Stimulated activated CD4-positive, alpha-beta T cell treated with anti-CD3 and anti-CD28 coated beads, Interleukin-1b, Interleukin-23, amount 100 ng/mL, for 24 hours (primary cell): ENCODE measurements around the gene POLR2J.
"Not testable (repeated sequence)": the region's sequence is repeated elsewhere in the genome, so short reads cannot be mapped to it uniquely, and the experiment has no call there.

ENCODE experiments used
- DNase-seq, 4 experiments: peaks; one replicate each; pipeline ENCODE4 v3.0.0-alpha.2; 2020; ENCODE audit warnings: low read depth in 4 of 4, low spot score in 1 of 4

POLR2J gene

GRCh38 chr7:102478314-102479208 lies at the start of gene POLR2J:
POLR2J (minus strand) TSS chr7:102478922; CDS start chr7:102478860, 62 bp downstream.
- DNase-seq: peak; percentile 50 to 96 (median 75)

- not testable (repeated sequence) for DNase-seq
Measured at GRCh38 chr7:102527822-102528793, 49.4 kb upstream of the POLR2J start.

DNA sequence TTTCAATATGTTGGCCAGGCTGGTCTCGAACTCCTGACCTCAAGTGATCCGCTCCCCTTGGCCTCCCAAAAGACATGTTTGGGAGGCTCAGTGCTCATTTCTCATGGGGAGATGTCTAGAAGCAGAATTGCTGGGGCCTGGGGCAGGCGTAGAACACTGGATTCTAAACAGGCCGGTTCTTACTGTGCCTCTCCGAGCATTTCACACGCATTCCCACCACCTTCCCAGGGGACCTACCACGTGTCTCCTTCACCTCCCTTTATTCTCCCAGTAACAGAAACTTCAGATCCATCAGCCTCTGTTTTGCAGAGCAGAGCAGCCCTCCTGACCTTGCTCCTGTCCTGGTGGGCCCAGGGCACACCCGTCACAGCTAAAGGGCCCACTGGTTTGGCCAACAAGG lies 48.5 kb upstream of the POLR2J start:
- not testable (repeated sequence) for DNase-seq

DNA sequence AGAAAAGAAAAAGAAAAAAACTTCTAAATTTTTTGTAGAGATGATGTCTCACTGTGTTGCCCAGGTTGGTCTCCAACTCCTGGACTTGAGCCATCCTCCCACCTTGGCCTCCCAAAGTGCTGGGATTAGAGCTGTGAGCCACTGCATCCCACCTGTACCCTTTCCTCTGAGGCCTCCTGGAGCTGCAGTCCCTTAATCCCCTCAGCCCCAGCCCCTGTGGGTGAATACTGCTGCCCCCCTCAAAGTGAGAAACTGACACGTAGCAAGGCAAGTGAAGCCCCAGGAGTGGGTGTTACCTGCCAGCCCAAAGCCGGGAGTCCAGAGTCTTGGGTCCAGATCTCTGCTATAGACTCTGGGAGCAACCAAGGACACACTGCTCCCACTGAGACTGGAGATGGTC lies 46.1 kb upstream of the POLR2J start:
- not testable (repeated sequence) for DNase-seq

DNA sequence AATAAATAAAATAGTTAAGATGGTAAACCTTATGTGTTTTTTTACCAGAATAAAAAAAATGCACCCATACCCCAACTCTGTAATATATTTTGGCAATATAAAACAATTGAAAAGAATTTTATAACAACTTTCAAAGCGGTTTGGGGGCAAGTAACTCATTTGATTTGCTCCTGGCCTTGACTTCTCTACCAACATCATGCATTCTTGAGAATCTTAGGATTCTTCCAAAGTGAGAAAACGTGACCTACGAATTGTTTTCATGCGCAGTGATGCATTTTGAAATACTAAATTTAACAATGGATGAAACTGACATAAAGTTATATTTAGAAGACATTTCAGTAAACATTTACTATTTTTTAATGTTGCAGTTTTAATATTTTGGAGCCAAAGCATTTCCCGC lies 42.1 kb upstream of the POLR2J start:
- not testable (repeated sequence) for DNase-seq

- DNase-seq: not testable (repeated sequence)
Measured at GRCh38 chr7:102517550-102518147, 38.9 kb upstream of the POLR2J start, which contains the start of gene RASA4B. RASA4B (minus strand) TSS chr7:102517777; CDS start chr7:102517710, 67 bp downstream.

- not testable (repeated sequence) for DNase-seq
Measured at GRCh38 chr7:102516951-102517350, 38.2 kb upstream of the POLR2J start.

DNA sequence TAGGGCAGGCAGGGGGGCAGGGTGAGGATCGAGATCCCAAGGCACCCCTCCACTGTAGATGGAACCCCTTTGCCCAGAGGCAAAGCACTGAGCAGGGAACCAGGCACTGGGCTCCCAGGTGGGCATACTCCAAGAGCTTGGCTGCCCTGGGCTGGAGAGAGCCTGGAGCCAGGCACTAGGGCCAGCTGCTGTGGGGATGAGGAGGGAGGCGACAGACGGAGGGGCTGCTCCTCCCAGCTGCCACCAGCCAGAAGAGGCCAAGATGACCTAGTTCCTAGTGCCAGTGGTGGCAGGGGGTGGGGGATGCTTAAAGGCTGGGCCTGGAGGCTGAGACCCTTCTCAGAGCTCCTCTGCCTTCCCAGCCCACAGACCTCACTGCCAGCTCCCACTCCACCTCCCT lies 37.2 kb upstream of the POLR2J start:
- not testable (repeated sequence) for DNase-seq

- not testable (repeated sequence) for DNase-seq
Measured at GRCh38 chr7:102514881-102515721, 36.4 kb upstream of the POLR2J start.

DNA sequence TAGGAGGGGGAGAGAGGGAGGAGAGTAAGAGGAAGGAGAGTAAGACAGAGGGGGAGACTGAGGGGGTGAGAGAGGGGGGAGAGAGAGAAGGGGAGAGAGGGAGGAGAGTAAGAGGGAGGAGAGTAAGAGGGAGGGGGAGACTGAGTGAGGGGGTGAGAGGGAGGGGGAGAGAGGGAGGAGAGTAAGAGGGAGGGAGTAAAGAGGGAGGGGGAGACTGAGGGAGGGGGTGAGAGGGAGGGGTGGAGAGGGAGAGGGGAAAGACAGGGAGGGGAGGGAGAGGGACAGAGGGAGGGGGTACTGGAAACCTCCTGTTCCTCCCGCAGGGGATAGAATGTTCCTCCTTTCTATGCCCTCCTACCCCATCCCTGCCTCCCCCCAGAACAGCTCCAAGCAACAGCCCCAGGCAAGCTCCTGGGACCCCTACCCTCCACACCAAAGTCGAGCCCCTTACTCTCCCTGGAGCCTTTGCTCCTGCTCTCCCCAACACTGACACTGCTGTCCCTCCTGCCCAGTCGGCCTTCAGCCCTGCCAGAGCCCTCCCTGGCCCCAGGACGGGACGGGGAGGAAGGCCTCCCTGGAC lies 34.0 kb upstream of the POLR2J start:
- DNase-seq: not testable (repeated sequence)

GRCh38 chr7:102511860-102512522 lies 33.3 kb upstream of the POLR2J start:
- not testable (repeated sequence) for DNase-seq

DNA sequence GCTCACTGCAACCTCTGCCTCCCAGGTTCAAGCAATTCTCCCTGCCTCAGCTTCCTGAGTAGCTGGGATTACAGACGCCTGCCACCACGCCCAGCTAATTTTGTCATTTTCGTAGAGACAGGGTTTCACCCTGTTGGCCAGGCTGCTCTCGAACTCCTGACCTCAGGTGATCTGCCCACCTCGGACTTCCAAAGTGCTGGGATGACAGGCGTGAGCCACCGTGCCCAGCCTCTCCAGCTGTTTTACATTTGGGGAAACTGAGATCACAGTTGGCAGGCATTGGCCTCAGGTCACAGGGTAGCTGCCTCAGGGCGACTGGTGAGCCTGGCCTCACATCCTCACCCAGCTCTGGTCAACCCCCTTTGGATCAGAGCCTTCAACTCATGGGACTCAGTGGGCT lies 31.9 kb upstream of the POLR2J start:
- DNase-seq: not testable (repeated sequence)

DNA sequence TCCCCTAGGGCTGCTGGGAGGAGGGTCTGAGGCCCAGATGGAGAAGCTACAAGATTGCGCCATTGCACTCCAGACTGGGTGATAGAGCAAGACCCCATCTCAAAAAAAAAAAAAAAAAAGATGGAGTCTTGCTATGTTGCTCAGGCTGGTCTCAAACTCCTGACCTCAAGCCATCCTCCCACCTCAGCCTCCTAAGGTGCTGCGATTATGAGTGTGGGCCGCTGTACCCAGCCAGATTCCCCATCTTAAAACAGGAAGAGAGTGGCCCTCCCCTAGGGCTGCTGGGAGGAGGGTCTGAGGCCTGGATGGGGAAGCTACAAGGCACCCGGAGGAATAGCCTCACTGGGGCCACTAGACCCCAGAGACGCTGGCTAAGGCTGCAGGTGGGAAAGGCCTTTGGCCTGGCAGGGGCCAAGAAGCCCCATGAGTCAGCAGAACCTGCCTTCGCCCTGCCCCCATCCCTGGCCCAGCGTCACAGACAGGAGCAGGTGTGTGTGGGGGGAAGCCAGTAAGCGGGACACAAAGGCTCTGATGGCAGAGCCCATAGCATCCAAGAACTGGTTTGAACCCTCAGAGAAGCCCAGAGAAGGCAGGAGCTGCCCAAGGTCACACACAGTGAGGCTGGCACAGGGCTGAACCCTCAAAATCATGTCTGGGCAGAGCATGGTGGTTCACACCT lies 28.8 kb upstream of the POLR2J start:
- DNase-seq: not testable (repeated sequence)

- DNase-seq: not testable (repeated sequence)
Measured at GRCh38 chr7:102505298-102506185, 26.8 kb upstream of the POLR2J start.

GRCh38 chr7:102503141-102503540 lies 24.4 kb upstream of the POLR2J start:
- not testable (repeated sequence) for DNase-seq

- not testable (repeated sequence) for DNase-seq
Measured at GRCh38 chr7:102498321-102498720, 19.6 kb upstream of the POLR2J start.

DNA sequence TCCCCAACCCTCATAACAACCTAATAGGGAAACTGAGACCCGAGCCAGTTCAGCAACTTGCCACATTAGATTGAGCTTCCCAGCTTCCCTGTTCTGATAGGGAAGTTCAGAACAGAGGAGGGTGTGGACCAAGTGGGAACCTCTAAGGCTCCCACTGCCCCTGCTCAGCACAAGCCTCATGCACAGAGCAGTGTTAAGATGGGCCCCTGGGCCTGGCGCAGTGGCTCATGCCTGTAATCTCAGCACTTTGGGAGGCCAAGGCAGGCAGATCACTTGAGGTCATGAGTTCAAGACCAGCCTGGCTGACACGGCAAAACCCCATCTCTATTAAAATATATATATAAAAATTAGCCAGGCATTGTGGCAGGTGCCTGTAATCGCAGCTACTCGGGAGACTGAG lies 18.6 kb upstream of the POLR2J start:
- DNase-seq: not testable (repeated sequence)
